DND-41 (cell line): ENCODE measurements around the gene OPHN1.

Experiments
- ATAC-seq: fragments of 200-7000 bp; cut with Tn5 transposase; 3 replicates; pipeline ENCODE4 v1.9.1; 2021; ENCODE audit warnings: low read depth; ENCODE audit not compliant: insufficient read depth
- DNase-seq: peaks from one replicate; pipeline ENCODE4 v3.0.0-alpha.2; 2020
- H2AFZ ChIP-seq: 2 replicates; pipeline ENCODE4 v1.6.0; 2012; ENCODE audit warnings: low read depth, low read length
- H3K27ac ChIP-seq: 2 replicates; pipeline ENCODE4 v1.5.1; 2012; ENCODE audit warnings: low read length, inconsistent platforms
- H3K27me3 ChIP-seq: fragments of 200-600 bp; sonication (generic); 2 replicates; pipeline ENCODE4 v1.6.0; 2012; ENCODE audit warnings: low read length, mild to moderate bottlenecking, inconsistent platforms; ENCODE audit not compliant: insufficient read depth, poor library complexity
- H3K36me3 ChIP-seq: 2 replicates; pipeline ENCODE4 v1.5.1; 2012; ENCODE audit warnings: low read length, inconsistent platforms; ENCODE audit not compliant: insufficient read depth
- H3K4me1 ChIP-seq: 2 replicates; pipeline ENCODE4 v1.5.1; 2012; ENCODE audit warnings: mild to moderate bottlenecking, low read length; ENCODE audit not compliant: insufficient read depth
- H3K4me2 ChIP-seq: 2 replicates; pipeline ENCODE4 v1.6.0; 2012; ENCODE audit warnings: mild to moderate bottlenecking, moderate library complexity, low read length, inconsistent platforms; ENCODE audit not compliant: insufficient read depth
- H3K4me3 ChIP-seq, 2 experiments: fragments of 200-600 bp in 1 of 2; shearing (Covaris generic) in 1 of 2; 2 replicates each; pipeline ENCODE4 v1.5.1; 2012 to 2016; ENCODE audit warnings: inconsistent platforms in 2 of 2, low read length in 2 of 2, mild to moderate bottlenecking in 2 of 2, low read depth in 1 of 2, moderate library complexity in 1 of 2
- H3K79me2 ChIP-seq: 2 replicates; pipeline ENCODE4 v1.6.0; 2012; ENCODE audit warnings: low read length, inconsistent platforms; ENCODE audit not compliant: insufficient read depth
- H3K9ac ChIP-seq: 2 replicates; pipeline ENCODE4 v1.6.0; 2012; ENCODE audit warnings: low read depth, mild to moderate bottlenecking, inconsistent platforms, low read length, moderate library complexity
- H3K9me3 ChIP-seq: 2 replicates; pipeline ENCODE4 v1.5.1; 2012; ENCODE audit warnings: low read length, moderate library complexity, mild to moderate bottlenecking, inconsistent platforms; ENCODE audit not compliant: insufficient read depth, severe bottlenecking
- H4K20me1 ChIP-seq: 2 replicates; pipeline ENCODE4 v1.6.0; 2012; ENCODE audit warnings: low read length; ENCODE audit not compliant: insufficient read depth
- EZH2 ChIP-seq: IDR thresholded peaks from 3 replicates; pipeline ENCODE4 v1.6.1; 2012; ENCODE audit warnings: borderline replicate concordance, low read depth, mild to moderate bottlenecking, moderate library complexity, low read length, inconsistent platforms; ENCODE audit not compliant: severe bottlenecking
- TF ChIP-seq, protein P1 (sequence below): IDR thresholded peaks from 2 replicates; pipeline ENCODE4 v1.5.1; 2012; ENCODE audit warnings: borderline replicate concordance, low read length, moderate library complexity, mild to moderate bottlenecking; ENCODE audit not compliant: poor library complexity, severe bottlenecking; ENCODE audit errors: extremely low read depth

Gene OPHN1

DNA sequence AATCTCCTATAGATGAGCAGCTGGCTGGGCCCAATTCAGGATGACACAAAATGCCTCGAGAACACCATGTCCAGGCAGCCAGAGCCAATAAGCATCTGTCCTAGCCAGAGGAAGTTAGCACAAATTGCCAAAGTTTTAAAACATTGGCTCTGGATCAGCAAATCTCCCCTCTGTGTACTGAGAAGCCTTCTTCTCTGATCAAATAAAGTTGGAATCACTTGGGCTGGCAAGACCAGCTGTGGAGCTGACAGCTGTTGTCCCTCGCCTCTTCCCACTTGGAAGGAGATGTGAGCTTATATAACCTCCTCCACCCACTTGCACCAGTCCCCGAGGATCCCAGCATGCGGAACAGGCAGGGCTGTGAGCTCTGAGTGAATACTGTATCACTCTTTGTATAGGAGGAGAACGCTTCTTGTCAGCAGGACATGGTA lies 183.9 kb downstream of the OPHN1 start:
- Histone ChIP-seq H3K9ac (no peak overlapping the region), H3K27ac (no peak overlapping the region), H3K79me2 (no peaks in the 10 kb centered on the region), H3K9me3 (no peaks in the 10 kb centered on the region), H3K4me3 (no peak overlapping the region), H2AFZ (no peak overlapping the region), H3K4me2 (no peak overlapping the region), H4K20me1 (no peaks in the 10 kb centered on the region), H3K27me3 (no peaks in the 10 kb centered on the region), H3K36me3 (no peaks in the 10 kb centered on the region), H3K4me1 (no peaks in the 10 kb centered on the region)
- TF ChIP-seq, protein P1, sequence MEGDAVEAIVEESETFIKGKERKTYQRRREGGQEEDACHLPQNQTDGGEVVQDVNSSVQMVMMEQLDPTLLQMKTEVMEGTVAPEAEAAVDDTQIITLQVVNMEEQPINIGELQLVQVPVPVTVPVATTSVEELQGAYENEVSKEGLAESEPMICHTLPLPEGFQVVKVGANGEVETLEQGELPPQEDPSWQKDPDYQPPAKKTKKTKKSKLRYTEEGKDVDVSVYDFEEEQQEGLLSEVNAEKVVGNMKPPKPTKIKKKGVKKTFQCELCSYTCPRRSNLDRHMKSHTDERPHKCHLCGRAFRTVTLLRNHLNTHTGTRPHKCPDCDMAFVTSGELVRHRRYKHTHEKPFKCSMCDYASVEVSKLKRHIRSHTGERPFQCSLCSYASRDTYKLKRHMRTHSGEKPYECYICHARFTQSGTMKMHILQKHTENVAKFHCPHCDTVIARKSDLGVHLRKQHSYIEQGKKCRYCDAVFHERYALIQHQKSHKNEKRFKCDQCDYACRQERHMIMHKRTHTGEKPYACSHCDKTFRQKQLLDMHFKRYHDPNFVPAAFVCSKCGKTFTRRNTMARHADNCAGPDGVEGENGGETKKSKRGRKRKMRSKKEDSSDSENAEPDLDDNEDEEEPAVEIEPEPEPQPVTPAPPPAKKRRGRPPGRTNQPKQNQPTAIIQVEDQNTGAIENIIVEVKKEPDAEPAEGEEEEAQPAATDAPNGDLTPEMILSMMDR, result no peak
- TF ChIP-seq EZH2, result no peak
- ATAC-seq (no peak), DNase-seq (no peak)

DNA sequence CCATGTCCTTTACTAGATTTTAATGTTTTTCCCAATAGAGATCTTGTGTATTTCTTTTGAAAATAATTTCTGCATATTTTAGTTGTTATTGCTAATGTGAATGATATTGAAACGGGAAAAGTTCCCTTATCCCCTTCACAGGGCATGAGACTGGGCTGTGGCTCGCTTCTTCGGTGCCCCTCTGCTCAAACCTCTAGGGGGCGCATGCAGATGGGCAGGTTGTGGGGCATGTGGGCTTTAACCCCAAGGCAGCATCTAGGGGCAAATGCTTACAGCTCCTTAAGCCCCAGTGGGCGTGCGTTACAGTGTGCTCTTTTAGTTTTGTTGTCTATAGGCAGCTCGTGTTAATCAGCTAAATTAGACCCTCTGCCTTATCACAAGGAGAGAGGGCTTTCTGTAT lies 194.7 kb downstream of the OPHN1 start:
- Histone ChIP-seq H4K20me1 (no peaks in the 10 kb centered on the region), H3K27me3 (no peaks in the 10 kb centered on the region), H3K79me2 (no peaks in the 10 kb centered on the region), H3K4me3 (no peak overlapping the region), H3K9me3 (no peaks in the 10 kb centered on the region), H3K9ac (no peak overlapping the region), H2AFZ (no peak overlapping the region), H3K36me3 (no peaks in the 10 kb centered on the region), H3K4me2 (no peak overlapping the region), H3K4me1 (no peaks in the 10 kb centered on the region), H3K27ac (no peak overlapping the region)
- DNase-seq (no peak), ATAC-seq (no peak)
- no peak for TF ChIP-seq EZH2
- TF ChIP-seq, protein P1, result peak; percentile 38

GRCh38 chrX:68234171-68234910 lies 199.0 kb downstream of the OPHN1 start:
- Histone ChIP-seq H3K4me3 (no peak overlapping the region), H3K27me3 (no peaks in the 10 kb centered on the region), H3K4me1 (no peaks in the 10 kb centered on the region), H3K9me3 (no peaks in the 10 kb centered on the region), H3K9ac (no peak overlapping the region), H3K36me3 (no peaks in the 10 kb centered on the region), H3K27ac (no peak overlapping the region), H4K20me1 (no peaks in the 10 kb centered on the region), H2AFZ (no peak overlapping the region), H3K79me2 (no peaks in the 10 kb centered on the region), H3K4me2 (no peak overlapping the region)
- no peak for DNase-seq
- no peak for TF ChIP-seq EZH2
- TF ChIP-seq, protein P1, result no peak
- no peak for ATAC-seq

DNA sequence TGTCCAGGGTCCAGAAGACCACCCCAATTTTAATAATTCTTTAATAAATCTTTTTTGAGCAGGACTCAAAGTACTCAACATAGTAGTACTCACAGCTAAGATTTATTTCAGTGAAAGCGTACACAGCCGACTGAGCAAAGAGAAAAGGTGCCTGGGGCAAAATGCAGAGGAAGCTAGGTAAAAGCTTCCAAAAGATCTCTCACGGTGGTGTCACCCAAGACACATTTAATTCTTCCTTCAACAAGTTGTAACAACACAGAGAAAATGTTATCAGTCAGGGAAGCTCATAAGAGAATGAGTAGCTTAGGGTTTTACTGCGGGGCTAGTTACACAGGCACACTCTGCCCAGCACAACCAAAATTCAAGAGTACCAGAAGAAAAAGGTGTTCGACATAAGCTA lies 201.1 kb downstream of the OPHN1 start:
- Histone ChIP-seq H3K36me3 (no peaks in the 10 kb centered on the region), H4K20me1 (no peaks in the 10 kb centered on the region), H3K79me2 (no peaks in the 10 kb centered on the region), H3K27me3 (no peaks in the 10 kb centered on the region), H3K4me2 (no peak overlapping the region), H3K9ac (no peak overlapping the region), H3K4me3 (no peak overlapping the region), H3K27ac (no peak overlapping the region), H3K4me1 (no peaks in the 10 kb centered on the region), H2AFZ (no peak overlapping the region), H3K9me3 (no peaks in the 10 kb centered on the region)
- DNase-seq (no peak), ATAC-seq (no peak)
- TF ChIP-seq, protein P1, result no peak
- TF ChIP-seq EZH2, result no peak
